Measurements from ENCODE around the gene ADAM19.

Gene ADAM19

DNA sequence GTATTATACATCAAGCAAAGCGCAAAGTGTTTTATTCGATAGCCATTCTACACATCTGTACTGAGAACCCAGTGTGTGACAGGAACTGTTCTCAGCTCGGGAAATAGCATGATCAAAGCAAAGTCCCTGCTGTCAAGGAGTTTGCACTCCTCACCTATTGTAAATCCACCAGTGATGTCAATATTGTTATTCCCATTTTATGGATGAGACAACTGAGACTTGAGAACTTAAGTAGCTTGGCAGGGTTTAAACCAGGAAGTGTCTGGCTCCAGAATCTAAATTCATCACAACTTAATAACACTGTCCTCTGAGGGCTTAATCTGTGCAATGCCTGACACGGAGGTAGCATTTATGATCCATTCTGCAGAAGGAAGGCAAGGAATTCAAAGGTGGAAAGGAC is 50.7 kb downstream of the ADAM19 start:
- Mint-ChIP-seq H3K36me3 (no peaks in the 10 kb centered on the region), H3K27me3 (no peaks in the 10 kb centered on the region), H3K27ac (no peak overlapping the region), H3K4me1 (no peaks in the 10 kb centered on the region), H3K4me3 (no peak overlapping the region), H3K9me3 (no peaks in the 10 kb centered on the region)

DNA sequence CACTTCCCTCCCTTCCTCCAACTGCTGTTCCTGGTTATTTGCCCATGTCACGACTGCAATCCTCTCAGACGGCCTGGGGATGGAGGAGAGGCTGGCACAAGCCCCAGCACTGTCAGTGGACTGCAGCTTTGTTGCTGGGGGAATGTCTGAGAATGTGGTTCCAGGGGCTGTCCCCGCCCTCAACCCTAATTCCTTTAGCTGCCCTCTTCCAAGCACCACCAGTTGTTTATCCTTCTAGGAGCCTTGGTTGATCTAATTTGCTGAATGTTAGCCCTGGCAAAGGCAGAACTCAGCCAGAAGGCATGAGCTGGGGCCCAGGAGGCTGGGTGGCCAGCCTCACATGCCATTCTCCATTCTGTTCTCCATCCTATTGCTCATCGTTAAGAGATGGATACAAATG is 51.6 kb downstream of the ADAM19 start:
- Mint-ChIP-seq H3K27me3 (no peaks in the 10 kb centered on the region), H3K4me1 (no peaks in the 10 kb centered on the region)

DNA sequence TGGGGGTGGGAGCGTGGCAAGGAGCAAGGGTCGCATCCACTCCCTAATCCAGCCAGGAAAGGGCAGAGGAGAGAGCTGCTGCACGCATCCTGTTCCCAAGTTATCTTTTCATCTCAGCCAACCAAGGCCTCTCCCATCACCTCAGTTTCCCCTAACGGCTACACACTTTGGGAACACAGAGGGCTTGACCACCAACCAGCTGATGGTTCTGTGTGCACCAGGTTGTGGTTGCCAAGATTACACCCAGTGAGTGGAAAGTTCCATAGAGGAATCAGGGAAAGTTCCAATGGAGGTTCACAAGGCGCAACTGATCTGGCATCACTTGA is 53.9 kb downstream of the ADAM19 start:
- no peak overlapping the region for H3K4me3 Mint-ChIP-seq
- H3K9me3 Mint-ChIP-seq: no peaks in the 10 kb centered on the region
- H3K36me3 Mint-ChIP-seq: no peaks in the 10 kb centered on the region
- H3K4me1 Mint-ChIP-seq: no peaks in the 10 kb centered on the region
- no peaks in the 10 kb centered on the region for H3K27me3 Mint-ChIP-seq
- no peak overlapping the region for H3K27ac Mint-ChIP-seq

More for the DNA sequence above, 51.6 kb downstream of the ADAM19 start:
- Mint-ChIP-seq H3K36me3 (no peaks in the 10 kb centered on the region), H3K27ac (no peak overlapping the region), H3K4me3 (no peak overlapping the region), H3K9me3 (no peaks in the 10 kb centered on the region)

DNA sequence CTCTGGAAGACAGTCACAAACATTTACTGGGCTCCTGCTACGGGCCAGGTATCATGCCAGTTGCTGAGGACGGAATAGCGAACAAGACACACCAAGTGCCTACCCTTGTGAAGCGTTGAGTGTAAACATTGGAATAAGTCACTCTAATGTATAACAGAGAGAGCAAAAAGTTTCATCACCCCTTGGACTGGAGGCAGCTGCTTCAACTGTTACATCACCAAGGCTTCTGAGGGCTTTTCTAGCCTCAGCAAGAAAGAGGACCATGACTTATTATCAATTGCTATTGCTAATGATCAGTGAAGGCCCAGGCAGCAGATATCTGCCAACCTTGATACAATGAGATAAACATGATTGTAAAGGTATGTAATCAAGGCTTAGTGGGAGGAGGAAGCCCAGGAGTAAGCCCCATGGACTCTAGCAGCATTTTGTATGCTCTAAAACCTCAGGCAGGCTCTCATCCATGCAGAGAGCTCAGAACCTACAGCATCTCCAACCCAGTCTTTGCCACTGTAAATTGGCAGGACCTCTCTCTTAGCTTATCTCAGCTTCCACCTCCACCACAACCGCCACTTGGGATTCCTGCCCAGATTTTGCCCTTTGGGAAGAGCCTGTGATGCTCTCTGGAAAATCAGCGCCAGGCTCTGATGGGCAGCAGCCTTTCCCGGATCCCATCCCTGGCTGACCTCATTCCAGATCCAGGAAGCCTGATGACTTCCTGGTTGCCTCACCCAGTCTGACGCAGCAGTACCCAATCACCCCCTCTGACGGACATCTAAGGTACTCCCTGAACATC is 54.5 kb downstream of the ADAM19 start:
- no peaks in the 10 kb centered on the region for H3K4me1 Mint-ChIP-seq
- no peaks in the 10 kb centered on the region for H3K27me3 Mint-ChIP-seq

DNA sequence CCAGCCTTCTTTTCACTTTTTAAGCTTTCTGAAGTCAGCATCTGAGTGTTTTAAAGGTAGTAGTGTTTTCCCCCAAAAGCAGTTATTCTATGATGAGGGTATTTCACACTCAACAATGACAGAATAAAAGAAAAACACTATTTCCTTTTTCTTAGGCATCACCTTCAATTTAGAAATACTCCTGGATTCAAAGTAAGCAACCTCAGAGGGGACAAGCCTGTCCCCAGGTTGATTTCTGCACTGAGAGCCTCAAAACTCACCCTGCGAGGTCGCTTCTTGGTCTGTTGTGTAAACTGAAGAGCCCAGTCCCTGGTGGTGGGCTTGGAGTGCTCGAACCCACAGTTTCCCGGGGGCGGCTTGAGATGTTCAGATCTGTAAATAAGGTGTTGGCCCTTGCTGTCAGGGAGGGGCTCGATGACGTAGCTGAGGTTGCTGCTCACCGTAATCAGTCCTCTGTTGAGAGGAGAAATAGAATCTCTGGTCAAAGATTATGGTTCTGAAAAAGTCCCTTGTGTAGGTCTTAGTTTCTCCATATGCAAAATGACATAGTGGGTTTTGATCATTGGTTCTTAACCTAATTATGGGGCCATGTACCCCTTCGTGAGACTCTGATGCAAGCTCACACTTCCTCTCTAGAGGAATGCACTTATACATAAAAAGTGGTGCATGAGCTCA is 55.9 kb downstream of the ADAM19 start:
- H3K4me3 Mint-ChIP-seq: no peak overlapping the region
- H3K9me3 Mint-ChIP-seq: no peaks in the 10 kb centered on the region
- H3K27ac Mint-ChIP-seq: no peak overlapping the region
- H3K36me3 Mint-ChIP-seq: no peaks in the 10 kb centered on the region
- H3K27me3 Mint-ChIP-seq: no peaks in the 10 kb centered on the region
- no peaks in the 10 kb centered on the region for H3K4me1 Mint-ChIP-seq

More for the DNA sequence above, 54.5 kb downstream of the ADAM19 start:
- H3K4me3 Mint-ChIP-seq: no peak overlapping the region
- no peaks in the 10 kb centered on the region for H3K9me3 Mint-ChIP-seq
- H3K36me3 Mint-ChIP-seq: no peaks in the 10 kb centered on the region
- H3K27ac Mint-ChIP-seq: no peak overlapping the region

DNA sequence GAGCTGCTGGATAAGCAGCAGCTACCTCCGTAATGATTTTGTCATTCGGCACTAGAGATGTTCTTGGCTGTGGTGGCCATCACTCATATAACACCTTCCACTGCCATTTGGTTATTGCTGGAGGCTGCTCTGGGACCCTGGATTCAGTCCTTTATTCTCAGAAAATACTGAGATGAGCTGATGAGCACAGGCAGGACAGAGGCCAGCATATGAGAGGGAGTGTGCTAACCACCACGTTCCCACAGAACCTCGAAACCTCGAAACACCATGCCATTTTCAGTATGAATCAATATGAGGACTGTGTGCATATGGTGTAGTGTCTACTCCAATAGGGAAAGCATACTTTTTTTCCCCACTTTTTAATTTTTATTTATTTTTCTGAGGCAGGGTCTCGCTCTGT is 56.6 kb downstream of the ADAM19 start:
- H3K27ac Mint-ChIP-seq: no peak overlapping the region
- H3K36me3 Mint-ChIP-seq: no peaks in the 10 kb centered on the region
- H3K9me3 Mint-ChIP-seq: no peaks in the 10 kb centered on the region
- H3K4me1 Mint-ChIP-seq: no peaks in the 10 kb centered on the region
- H3K4me3 Mint-ChIP-seq: no peak overlapping the region
- no peaks in the 10 kb centered on the region for H3K27me3 Mint-ChIP-seq

DNA sequence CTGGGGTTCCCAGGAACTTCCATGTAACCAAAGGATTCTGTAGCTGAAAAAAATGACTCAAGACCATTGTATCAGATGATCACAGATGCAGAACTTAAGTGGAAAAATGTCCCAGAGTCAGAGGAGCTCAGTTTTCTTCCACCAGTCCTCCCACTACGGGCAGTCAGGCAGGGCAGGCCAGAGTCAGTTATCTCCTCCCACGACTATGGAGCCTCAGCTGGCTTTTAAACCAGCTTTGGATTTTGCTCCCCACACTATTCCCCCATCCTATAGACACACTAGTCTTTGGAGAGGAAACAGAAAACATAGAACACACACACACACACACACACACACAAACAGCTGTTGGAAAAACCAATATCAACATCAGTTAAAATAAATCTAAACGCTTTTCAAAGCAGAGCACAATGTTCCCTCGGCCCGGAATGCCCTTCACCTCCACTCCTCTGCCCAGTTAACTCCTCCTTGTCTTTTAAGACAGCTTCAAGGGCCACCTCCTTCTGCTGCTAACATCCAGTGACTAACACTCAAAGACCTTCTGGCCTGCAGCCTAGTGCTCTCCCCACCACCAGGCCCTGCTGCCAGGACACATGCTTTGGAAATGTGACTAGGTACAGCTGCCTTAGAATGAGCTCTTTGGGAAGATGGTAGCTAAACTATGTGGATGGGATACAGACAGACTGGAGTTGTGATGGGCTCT is 58.8 kb downstream of the ADAM19 start:
- no peak overlapping the region for H3K27ac Mint-ChIP-seq
- no peak overlapping the region for H3K4me3 Mint-ChIP-seq
- H3K36me3 Mint-ChIP-seq: no peaks in the 10 kb centered on the region
- H3K9me3 Mint-ChIP-seq: no peaks in the 10 kb centered on the region
- no peaks in the 10 kb centered on the region for H3K27me3 Mint-ChIP-seq
- H3K4me1 Mint-ChIP-seq: no peaks in the 10 kb centered on the region

DNA sequence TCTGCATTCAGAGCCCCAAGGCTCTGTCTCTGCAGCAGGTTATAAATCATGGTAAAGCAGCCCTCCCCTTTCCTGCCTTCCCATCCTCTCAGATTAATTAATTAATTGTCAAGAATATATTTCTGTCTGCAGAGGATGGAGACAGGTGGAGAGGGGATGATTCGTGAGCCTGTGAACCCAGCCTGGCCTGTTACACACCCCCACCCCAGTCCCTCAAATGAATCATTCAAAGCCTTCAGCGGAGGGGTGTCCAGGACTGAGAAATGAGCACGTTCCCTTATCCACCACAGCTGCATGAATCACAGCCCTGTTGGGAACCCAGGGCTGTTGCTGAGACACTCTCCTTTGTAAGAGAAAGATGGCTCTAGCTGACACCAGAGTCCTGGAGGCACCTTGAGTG is 59.6 kb downstream of the ADAM19 start:
- Mint-ChIP-seq H3K36me3 (no peaks in the 10 kb centered on the region), H3K27me3 (no peaks in the 10 kb centered on the region), H3K9me3 (no peaks in the 10 kb centered on the region), H3K27ac (no peak overlapping the region), H3K4me3 (no peak overlapping the region), H3K4me1 (no peaks in the 10 kb centered on the region)

DNA sequence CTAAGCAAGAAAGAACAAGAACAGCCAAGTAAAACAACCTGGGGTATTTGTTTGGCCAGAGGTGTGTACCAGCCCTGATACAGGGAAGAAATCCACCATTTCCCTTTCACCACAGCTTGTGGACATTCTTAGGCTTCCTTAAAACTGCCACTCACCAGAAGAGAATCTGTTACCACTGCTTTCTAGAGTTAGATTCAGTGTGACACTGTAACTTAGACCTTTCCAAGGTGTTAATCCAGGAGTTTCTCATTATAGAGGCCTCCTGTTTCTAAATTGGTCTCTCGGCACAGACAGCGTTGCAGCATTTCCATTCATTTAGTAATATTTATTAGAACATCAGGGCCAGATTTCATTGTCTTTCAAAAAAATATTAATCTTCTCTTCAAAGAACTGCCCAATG is 60.6 kb downstream of the ADAM19 start:
- Mint-ChIP-seq H3K27ac (no peak overlapping the region), H3K36me3 (no peaks in the 10 kb centered on the region), H3K9me3 (no peaks in the 10 kb centered on the region)

DNA sequence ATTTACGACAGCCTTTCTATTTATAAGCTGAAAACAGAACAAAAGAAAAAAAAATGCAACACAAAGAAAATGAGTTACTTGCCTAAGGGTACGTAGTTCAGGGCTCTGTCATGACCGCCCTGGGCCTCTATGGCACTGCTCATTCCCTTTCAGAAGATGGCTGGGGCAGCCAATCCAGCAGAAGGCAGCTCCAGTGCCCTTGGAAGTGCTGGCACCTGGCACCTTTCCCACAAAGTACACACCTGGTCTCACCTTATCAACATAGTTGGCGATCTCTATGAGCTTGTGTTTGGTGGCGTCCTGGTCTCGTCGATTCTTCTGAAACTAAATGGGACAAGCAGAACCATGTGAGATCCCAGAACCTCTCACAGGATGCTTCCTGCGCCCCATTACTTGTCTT is 62.4 kb downstream of the ADAM19 start:
- H3K27ac Mint-ChIP-seq: no peak overlapping the region
- no peaks in the 10 kb centered on the region for H3K36me3 Mint-ChIP-seq
- H3K27me3 Mint-ChIP-seq: no peaks in the 10 kb centered on the region
- no peak overlapping the region for H3K4me3 Mint-ChIP-seq
- H3K9me3 Mint-ChIP-seq: no peaks in the 10 kb centered on the region
- no peaks in the 10 kb centered on the region for H3K4me1 Mint-ChIP-seq

More for the DNA sequence above, 60.6 kb downstream of the ADAM19 start:
- no peaks in the 10 kb centered on the region for H3K4me1 Mint-ChIP-seq
- no peaks in the 10 kb centered on the region for H3K27me3 Mint-ChIP-seq
- H3K4me3 Mint-ChIP-seq: no peak overlapping the region

DNA sequence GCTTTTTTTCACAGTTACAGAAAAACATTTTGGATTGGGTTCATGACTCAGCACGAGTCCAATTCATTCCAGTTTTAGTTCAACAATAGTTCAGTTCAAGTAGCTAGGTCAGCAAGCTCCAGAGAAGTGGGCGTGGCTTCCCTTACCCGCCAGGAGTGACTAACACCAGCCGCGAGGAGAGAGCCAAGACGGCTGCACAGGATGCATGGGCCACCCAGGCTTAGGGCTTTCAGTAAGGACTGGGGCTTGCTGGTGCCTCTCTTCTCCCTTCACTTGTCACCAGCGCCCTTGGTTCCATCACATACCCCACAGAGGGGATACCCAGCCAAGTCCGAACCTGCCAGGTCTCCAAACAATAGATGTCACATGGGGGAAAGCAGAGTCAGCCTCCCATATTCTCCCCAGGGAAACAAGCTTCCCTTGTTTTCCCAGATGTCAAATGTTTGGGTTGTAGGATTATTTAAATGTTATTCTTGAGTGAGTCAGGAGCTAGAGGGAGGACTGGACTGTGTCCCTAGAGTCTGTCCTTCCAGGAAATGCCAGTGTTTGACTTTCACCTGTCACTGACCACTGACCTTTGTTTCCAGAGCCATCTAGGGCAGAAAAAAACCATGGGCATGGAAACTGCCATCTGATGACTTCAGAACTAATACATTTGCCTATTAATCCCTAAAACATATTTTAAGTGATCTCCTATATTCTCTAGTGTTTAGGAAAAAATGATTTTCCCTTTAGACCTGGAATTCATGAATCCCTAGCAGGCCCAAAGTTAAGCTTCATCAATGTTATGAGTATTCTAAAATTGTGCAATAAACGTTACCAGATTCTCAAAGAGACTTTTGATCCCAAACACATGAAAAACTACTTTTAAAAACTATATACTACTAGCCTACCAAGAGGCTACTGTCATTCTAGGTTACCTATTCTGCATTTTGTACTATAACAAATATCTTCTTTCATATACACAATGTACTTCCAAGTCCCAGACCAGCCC is 63.6 kb downstream of the ADAM19 start:
- Mint-ChIP-seq H3K27ac (no peak overlapping the region), H3K27me3 (no peaks in the 10 kb centered on the region), H3K36me3 (no peaks in the 10 kb centered on the region), H3K4me1 (no peaks in the 10 kb centered on the region), H3K4me3 (no peak overlapping the region), H3K9me3 (no peaks in the 10 kb centered on the region)

DNA sequence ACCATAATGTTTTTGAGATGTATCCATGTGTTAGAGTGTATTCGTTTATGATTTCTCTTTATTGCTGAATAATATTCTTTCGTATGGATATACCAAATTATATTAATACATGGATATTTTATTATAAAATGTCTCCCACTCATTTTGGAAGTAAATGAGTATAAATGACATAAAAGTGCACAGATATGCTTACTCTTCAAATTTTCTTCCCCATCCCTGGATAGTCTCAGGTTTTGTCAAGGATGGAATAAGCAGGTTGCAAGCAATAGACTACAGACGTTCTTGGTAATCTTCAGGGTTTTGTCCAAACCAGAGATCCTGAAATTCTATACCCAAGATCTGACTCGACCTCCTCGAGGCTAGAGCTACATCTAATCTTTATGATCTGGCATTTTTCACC is 64.9 kb downstream of the ADAM19 start:
- Mint-ChIP-seq H3K27me3 (no peaks in the 10 kb centered on the region), H3K27ac (no peak overlapping the region), H3K36me3 (no peaks in the 10 kb centered on the region), H3K4me1 (no peaks in the 10 kb centered on the region), H3K9me3 (no peaks in the 10 kb centered on the region), H3K4me3 (no peak overlapping the region)

DNA sequence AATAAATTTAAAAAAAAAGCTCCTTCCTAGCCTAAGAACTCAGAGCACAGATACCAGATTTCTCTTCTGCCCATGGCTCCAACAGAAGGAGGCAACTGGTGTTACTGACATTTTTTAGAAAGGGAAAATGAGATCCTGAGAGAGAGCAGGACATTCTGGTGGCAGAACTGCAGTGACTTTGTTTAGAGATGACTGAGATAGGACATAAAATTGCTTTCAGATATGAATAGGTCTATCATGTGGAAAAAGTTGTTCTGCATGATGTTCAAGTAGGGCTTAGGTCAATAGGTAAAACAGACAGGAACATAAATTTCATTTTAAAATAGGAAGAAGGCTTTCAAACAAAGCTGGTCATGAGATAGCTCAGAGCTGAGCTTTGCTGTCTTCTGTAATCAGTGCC is 66.0 kb downstream of the ADAM19 start:
- Mint-ChIP-seq H3K9me3 (no peaks in the 10 kb centered on the region), H3K4me1 (no peaks in the 10 kb centered on the region), H3K27me3 (no peaks in the 10 kb centered on the region), H3K27ac (no peak overlapping the region), H3K36me3 (no peaks in the 10 kb centered on the region), H3K4me3 (no peak overlapping the region)

DNA sequence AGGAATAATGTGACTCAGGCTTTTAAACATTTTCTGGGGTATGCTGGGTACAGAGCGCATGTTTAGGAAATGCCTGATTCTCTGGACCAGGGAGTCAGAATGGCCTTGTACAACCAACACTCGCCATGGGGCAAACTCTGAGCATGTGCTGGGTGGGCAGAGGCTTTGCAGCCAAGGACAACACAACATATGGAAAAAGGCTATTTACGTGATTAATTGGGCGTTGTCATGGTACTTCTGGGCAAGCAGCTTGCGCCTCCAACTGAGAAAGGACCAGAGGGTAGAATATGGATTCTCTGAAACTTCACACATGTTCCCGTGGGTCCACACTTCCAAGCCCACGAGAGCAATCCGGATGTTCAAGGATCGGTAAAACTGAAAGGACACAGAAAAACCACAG is 66.5 kb downstream of the ADAM19 start:
- no peak overlapping the region for H3K4me3 Mint-ChIP-seq
- no peaks in the 10 kb centered on the region for H3K9me3 Mint-ChIP-seq
- H3K27me3 Mint-ChIP-seq: no peaks in the 10 kb centered on the region
- no peaks in the 10 kb centered on the region for H3K4me1 Mint-ChIP-seq
- no peaks in the 10 kb centered on the region for H3K36me3 Mint-ChIP-seq
- H3K27ac Mint-ChIP-seq: no peak overlapping the region

DNA sequence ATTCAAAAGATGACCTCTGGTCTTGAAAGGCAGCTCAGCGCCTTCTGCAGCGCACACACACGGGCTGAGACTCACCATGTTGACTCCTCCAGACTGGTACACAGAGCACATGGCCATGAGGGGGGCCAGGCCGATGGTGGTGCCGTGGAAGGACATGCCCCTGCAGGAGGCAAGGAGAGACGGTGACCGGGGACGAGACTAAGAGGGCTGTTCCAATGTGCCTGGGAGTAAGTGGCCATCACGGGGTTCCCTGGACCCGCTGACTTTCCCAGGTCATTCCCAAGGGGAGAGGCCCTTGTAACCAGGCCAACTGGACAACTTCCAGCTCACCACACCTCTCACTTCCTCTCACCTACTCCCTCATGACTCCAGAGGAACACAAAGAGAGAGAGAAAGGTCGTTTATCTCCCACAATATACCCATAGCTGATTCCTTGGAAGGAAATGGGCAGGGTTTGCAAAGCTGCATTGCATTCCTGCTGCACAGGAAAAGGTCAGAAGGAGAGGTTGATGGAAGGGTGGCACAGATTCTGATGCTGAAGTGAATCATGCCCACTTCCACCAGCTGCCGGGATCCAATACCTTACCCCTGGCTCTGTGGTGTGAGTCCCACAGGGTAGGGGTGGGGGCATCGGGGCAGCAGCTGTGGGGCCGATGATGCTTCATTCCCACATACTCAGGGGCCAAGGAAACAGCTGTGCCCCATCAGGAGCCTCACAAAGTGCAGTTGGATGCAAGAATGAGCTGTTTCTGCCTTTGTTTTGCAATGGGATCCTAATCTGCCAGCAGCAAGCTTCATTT is 68.4 kb downstream of the ADAM19 start:
- Mint-ChIP-seq H3K27me3 (no peaks in the 10 kb centered on the region), H3K4me1 (no peaks in the 10 kb centered on the region), H3K27ac (peak overlapping the region; percentile 30), H3K9me3 (no peaks in the 10 kb centered on the region), H3K36me3 (no peaks in the 10 kb centered on the region), H3K4me3 (no peak overlapping the region)
